ENCODE results near the gene SLC15A3. TPM values are rescaled to one million over a fixed set of nuclear protein-coding genes. Genes with fewer than 3 reads are reported as not detected.
A peak's percentile ranks its signal among the peaks of the same experiment; 100 is the strongest.

SLC15A3 gene
- total and polyA plus RNA-seq, 2 experiments from 2014 or later, result 14.2 to 15.8 TPM

- peak overlapping the region; percentile 47; the same call in 1 of the 2 replicates for H2AFZ ChIP-seq
- H3K9me2 ChIP-seq (ENCODE audit: insufficient read depth), result no peaks in the 10 kb centered on the region
- peaks cover 55% of the 10 kb centered on the region for H3K36me3 Mint-ChIP-seq (ENCODE audit: low read depth)
- peak overlapping the region; percentile 91 for H3K4me3 ChIP-seq
- no peak overlapping the region for H3K27ac ChIP-seq (ENCODE audit: low read depth)
- no peaks in the 10 kb centered on the region for H3K79me2 ChIP-seq (replicated peaks; ENCODE audit: insufficient read depth)
- H4K20me1 ChIP-seq (replicated peaks; ENCODE audit: insufficient read depth), result peaks cover 7% of the 10 kb centered on the region; the same call in 1 of the 2 replicates
- H3K4me1 ChIP-seq (ENCODE audit: insufficient read depth), result peaks cover 6% of the 10 kb centered on the region
- peaks cover 20% of the 10 kb centered on the region for H3K4me1 Mint-ChIP-seq
- H3K36me3 ChIP-seq (ENCODE audit: insufficient read depth), result no peaks in the 10 kb centered on the region
- ATAC-seq, result peak; percentile 29
- peak overlapping the region; percentile 91 for H3K4me3 Mint-ChIP-seq
- DNase-seq (ENCODE audit: low spot score), result peak; percentile 51
- no peak overlapping the region for H3K27ac Mint-ChIP-seq
- H3K4me2 ChIP-seq, result peak overlapping the region; percentile 90
- no peak for TF ChIP-seq EZH2 (IDR thresholded peaks at IDR 0.05; ENCODE audit: low read depth, unreplicated experiment)
- TF ChIP-seq ZNF462 (CRISPR knock-in tag; IDR thresholded peaks at IDR 0.05), result no peak
- no peak for TF ChIP-seq REST (IDR thresholded peaks at IDR 0.05; ENCODE audit: unreplicated experiment)
- no peak for TF ChIP-seq CTCF (conservative IDR thresholded peaks at IDR 0.05; ENCODE audit: low read depth in 2 of 2)
- no peak for TF ChIP-seq JUNB (IDR thresholded peaks at IDR 0.05; ENCODE audit: unreplicated experiment)
- no peak for TF ChIP-seq CREB1 (CRISPR knock-in tag; IDR thresholded peaks at IDR 0.05; ENCODE audit: low read depth)
- no peaks in the 10 kb centered on the region for H3F3A ChIP-seq (replicated peaks; ENCODE audit: low read depth)
- peaks cover 15% of the 10 kb centered on the region for H3K27me3 Mint-ChIP-seq (ENCODE audit: insufficient read depth, low read depth, poor library complexity)
- peaks cover 10% of the 10 kb centered on the region; the same call in 1 of the 2 replicates for H3K27me3 ChIP-seq (ENCODE audit: insufficient read depth)
- no peaks in the 10 kb centered on the region; the same call in 2 of the 3 replicates for H3K9me3 Mint-ChIP-seq
Measured at GRCh38 chr11:60924906-60925853, 26.8 kb downstream of the SLC15A3 start.
